Activated CD8-positive, alpha-beta memory T cell treated with anti-CD3 and anti-CD28 coated beads, Interleukin-2, amount 50 U/mL, for 1 hour (primary cell): ENCODE results near the gene ZNF627.
A peak's percentile ranks its signal among the peaks of the same experiment; 100 is the strongest.
"Not testable (repeated sequence)": the region's sequence is repeated elsewhere in the genome, so short reads cannot be mapped to it uniquely, and the experiment has no call there.

Experiments used
- DNase-seq: peaks from one replicate; pipeline ENCODE4 v3.0.0-alpha.2; 2020; ENCODE audit errors: extremely low read depth

ZNF627 gene

GRCh38 chr19:11597202-11598102 is at the start of gene ZNF627:
Gene ZNF627 (plus strand): TSS chr19:11597483. CDS start chr19:11597628, 145 bp downstream.
- DNase-seq: peak; percentile 97

GRCh38 chr19:11547929-11548700 is 49.2 kb upstream of the ZNF627 start:
- DNase-seq: no peak

- no peak for DNase-seq
Observed at GRCh38 chr19:11549386-11549953, 47.8 kb upstream of the ZNF627 start.

- DNase-seq: no peak
Observed at GRCh38 chr19:11550265-11550664, 47.0 kb upstream of the ZNF627 start.

- no peak for DNase-seq
Observed at GRCh38 chr19:11551603-11552235, 45.6 kb upstream of the ZNF627 start.

- no peak for DNase-seq
Observed at GRCh38 chr19:11552666-11553372, 44.5 kb upstream of the ZNF627 start.

GRCh38 chr19:11554160-11554559 is 43.1 kb upstream of the ZNF627 start:
- no peak for DNase-seq

GRCh38 chr19:11555246-11555645 is 42.0 kb upstream of the ZNF627 start:
- no peak for DNase-seq

GRCh38 chr19:11556634-11557420 is 40.5 kb upstream of the ZNF627 start:
- DNase-seq: no peak

- DNase-seq: peak; percentile 96
Observed at GRCh38 chr19:11558881-11559828, 38.1 kb upstream of the ZNF627 start, which contains the start of gene ELOF1. Gene ELOF1 (minus strand): TSS chr19:11559230. CDS start chr19:11554347, 4,883 bp downstream.

- peak; percentile 45 for DNase-seq
Observed at GRCh38 chr19:11560404-11561051, 36.8 kb upstream of the ZNF627 start.

- no peak for DNase-seq
Observed at GRCh38 chr19:11563532-11563931, 33.8 kb upstream of the ZNF627 start.

- DNase-seq: not testable (repeated sequence)
Observed at GRCh38 chr19:11564082-11564807, 33.0 kb upstream of the ZNF627 start.

GRCh38 chr19:11565649-11565980 is 31.7 kb upstream of the ZNF627 start:
- DNase-seq: not testable (repeated sequence)

- no peak for DNase-seq
Observed at GRCh38 chr19:11566164-11566563, 31.1 kb upstream of the ZNF627 start.

GRCh38 chr19:11570039-11570462 is 27.2 kb upstream of the ZNF627 start:
- no peak for DNase-seq

GRCh38 chr19:11573354-11573753 is 23.9 kb upstream of the ZNF627 start:
- not testable (repeated sequence) for DNase-seq

GRCh38 chr19:11573763-11574162 is 23.5 kb upstream of the ZNF627 start:
- not testable (repeated sequence) for DNase-seq
